Heart left ventricle (tissue), 16 donors: ENCODE measurements around the gene FAM89B. TPM values are rescaled to one million over a fixed set of nuclear protein-coding genes. Genes with fewer than 3 reads are reported as not detected.

Source experiments
- ATAC-seq, 4 donors: fragments of 200-7000 bp; cut with Tn5 transposase; one replicate each; pipeline ENCODE4 v1.9.1; 2020 to 2022; ENCODE audit warnings: moderate library complexity in 4 of 4, mild to moderate bottlenecking in 3 of 4, moderate number of reproducible peaks in 1 of 4
- DNase-seq, 5 donors: peaks; one replicate each; pipeline ENCODE4 v3.0.0-alpha.2; 2020
- H3K27ac ChIP-seq, 12 donors: fragments of 200-600 bp; sonication (generic) in 4 of 12; one replicate each; pipeline versions ENCODE4 v1.5.0 to v1.8.0; 2016 to 2022; ENCODE audit warnings: mild to moderate bottlenecking in 2 of 12
- H3K27me3 ChIP-seq, 9 donors: fragments of 200-600 bp; sonication (generic) in 2 of 9; one replicate each; pipeline versions ENCODE4 v1.5.1 to v1.8.0; 2016 to 2022; ENCODE audit warnings: mild to moderate bottlenecking in 3 of 9
- H3K36me3 ChIP-seq, 9 donors: fragments of 200-600 bp; sonication (generic) in 2 of 9; one replicate each; pipeline versions ENCODE4 v1.5.0 to v1.8.0; 2018 to 2022; ENCODE audit warnings: mild to moderate bottlenecking in 2 of 9
- H3K4me1 ChIP-seq, 12 donors: fragments of 200-600 bp; sonication (generic) in 4 of 12; one replicate each; pipeline versions ENCODE4 v1.5.0 to v1.8.0; 2016 to 2022; ENCODE audit warnings: mild to moderate bottlenecking in 3 of 12
- H3K4me3 ChIP-seq, 12 donors: fragments of 200-600 bp; sonication (generic) in 4 of 12; one replicate each; pipeline versions ENCODE4 v1.5.0 to v1.8.0; 2017 to 2022; ENCODE audit warnings: mild to moderate bottlenecking in 9 of 12, moderate library complexity in 4 of 12
- H3K9me3 ChIP-seq, 12 donors: fragments of 200-600 bp; sonication (generic) in 4 of 12; one replicate each; pipeline versions ENCODE4 v1.5.0 to v1.8.0; 2016 to 2022; ENCODE audit warnings: mild to moderate bottlenecking in 1 of 12
- CTCF ChIP-seq, 12 donors: fragments of 200-600 bp; sonication (generic) in 4 of 12; IDR thresholded peaks; one replicate each; pipeline versions ENCODE4 v1.5.0 to v1.8.0; 2018 to 2022; ENCODE audit warnings: antibody characterized with exemption in 12 of 12, mild to moderate bottlenecking in 5 of 12
- POLR2A ChIP-seq, 2 donors: fragments of 450-650 bp; IDR thresholded peaks; one replicate each; pipeline ENCODE4 v1.6.1; 2017; ENCODE audit warnings: antibody characterized with exemption in 2 of 2, mild to moderate bottlenecking in 2 of 2, moderate library complexity in 2 of 2
- WGBS, 4 donors: extraction: QIAGEN DNeasy Blood & Tissue Kit in 2 of 4; methylation state at CpG; one replicate each; pipeline versions ENCODE4 v1.1.5 to v1.1.7; 2013 to 2018; 5-methylcytosine and 5-hydroxymethylcytosine counted together
- intact Hi-C, 10 donors: fragments of 100-400 bp; cut with DNase I; formaldehyde crosslinking; loops; one replicate each; pipeline versions ENCODE4 v1.11.1 to v1.14.2; 2022
- polyA plus RNA-seq, 2 donors: library from polyadenylated mRNA; stranded (reverse); fragments of 200-250 nt; gene quantifications; one replicate each; pipeline ENCODE4 v1.2.3, GENCODE V29; 2013
- total RNA-seq, 9 donors: library from RNA; depleted of rRNA in 2 of 9; stranded (reverse); fragments of >200 nt in 2 of 9; fragmentation: NEBNext Ultra II Directional in 3 of 9; extraction: Animal tissue kit (Norgen Biotek cat#: 25700) in 3 of 9; gene quantifications; one replicate each; pipeline versions ENCODE4 v1.1.0 to v1.2.4, GENCODE V29; 2016 to 2023
- donor health status: ischemic (EF 13 %, LVEDD 7.1; RV severe dilation, severe dysfunction).
- donor health status: healthy with polysubstance abuse.
- donor health status: DM: no; HTN: yes; CAD: no.
- donor health status: DM: no; HTN: no; CAD: no.
- donor health status: ischemic (EF 25% LVEDD 6.9; RV normal size, moderate dysfunction).
- donor health status: ischemic (EF 25% LVEDD 5.7; RV mildly dilated, moderate dysfunction).
- donor health status: healthy.
- donor health status: DM: yes; HTN: yes; CAD: no.
- donor health status: ischemic (EF 35%, LVEDD 5.7; RV mildly dilated, moderate dysfunction).
- donor health status: nonischemic (EF 11% LVEDD 7.7; RV severe dilation, severe dysfunction).
- donor health status: DM: yes; HTN: yes; CAD: no.
- donor health status: PGD.
- donor health status: ischemic (EF 29% LVEDD 5.4; RV normal size, mild dysfunction).
- donor health status: nonischemic (EF 23%, LVEDD 6.1; RV moderate dilation, normal function).

Gene FAM89B
- total and polyA plus RNA-seq, 11 donors: 25.8 to 87.9 (median 44.2) TPM

GRCh38 chr11:65607614-65608426 is 35.5 kb downstream of the FAM89B start:
- DNase-seq: peak in 1 of 5 donors; percentile 29
- Histone ChIP-seq H3K27ac (peak overlapping the region in 9 of 12 donors; percentile 2 to 80 (median 60)), H3K4me3 (peak overlapping the region in 10 of 12 donors; percentile 17 to 56 (median 40)), H3K9me3 (no peaks in the 10 kb centered on the region), H3K4me1 (peaks cover 4 to 83% (median 50%) of the 10 kb centered on the region in 12 donors), H3K27me3 (no peaks in the 10 kb centered on the region), H3K36me3 (peaks cover 0 to 94% (median 71%) of the 10 kb centered on the region in 9 donors)
- no peak for ATAC-seq
- WGBS, 4 donors: 69 to 75% (median 71%) methylated on average over 27 to 37 of the region's 37 CpGs
- no peak for TF ChIP-seq POLR2A (IDR thresholded peaks at IDR 0.05)
- TF ChIP-seq CTCF (IDR thresholded peaks at IDR 0.05): no peak
- intact Hi-C loops: loop anchor here in 1 of 10 donors (2.0 kb wide), 1 partner anchor 31 kb away; the partner anchor contains the start of gene EHBP1L1

GRCh38 chr11:65609229-65609628 is 36.9 kb downstream of the FAM89B start:
- peaks cover 0 to 81% (median 57%) of the 10 kb centered on the region in 9 donors for H3K36me3 ChIP-seq
- peaks cover 4 to 86% (median 56%) of the 10 kb centered on the region in 12 donors for H3K4me1 ChIP-seq
- TF ChIP-seq CTCF (IDR thresholded peaks at IDR 0.05) (no peak), POLR2A (IDR thresholded peaks at IDR 0.05) (no peak)
- H3K9me3 ChIP-seq: no peaks in the 10 kb centered on the region
- peak overlapping the region in 6 of 12 donors; percentile 96 to 99 (median 97) for H3K27ac ChIP-seq
- H3K4me3 ChIP-seq: no peak overlapping the region
- ATAC-seq (no peak), DNase-seq (no peak)
- intact Hi-C loops: no loop called here
- 49 to 61% (median 53%) methylated on average over 3 of the region's 3 CpGs for WGBS, 4 donors
- no peaks in the 10 kb centered on the region for H3K27me3 ChIP-seq

GRCh38 chr11:65609665-65610064 is 37.3 kb downstream of the FAM89B start:
- intact Hi-C loops: loop anchor here in 5 of 10 donors (5.0 to 10.0 kb wide), 4 partner anchors 32 to 165 kb away; partner anchors contain the start of genes EHBP1L1 (in 3 of the 5), FAM89B (in 1 of the 5), KAT5 (in 1 of the 5) and ZNRD2 (in 1 of the 5)
- Histone ChIP-seq H3K4me1 (peaks cover 4 to 89% (median 56%) of the 10 kb centered on the region in 12 donors), H3K27ac (peak overlapping the region in 10 of 12 donors; percentile 1 to 99 (median 97)), H3K36me3 (peaks cover 0 to 76% (median 53%) of the 10 kb centered on the region in 9 donors), H3K27me3 (no peaks in the 10 kb centered on the region), H3K4me3 (peak overlapping the region in 4 of 12 donors; percentile 91 to 97 (median 96)), H3K9me3 (no peaks in the 10 kb centered on the region)
- no peak for ATAC-seq
- WGBS, 4 donors: 70 to 81% (median 74%) methylated on average over 4 to 5 of the region's 5 CpGs
- TF ChIP-seq POLR2A (IDR thresholded peaks at IDR 0.05) (no peak), CTCF (IDR thresholded peaks at IDR 0.05) (no peak)
- DNase-seq: no peak

DNA sequence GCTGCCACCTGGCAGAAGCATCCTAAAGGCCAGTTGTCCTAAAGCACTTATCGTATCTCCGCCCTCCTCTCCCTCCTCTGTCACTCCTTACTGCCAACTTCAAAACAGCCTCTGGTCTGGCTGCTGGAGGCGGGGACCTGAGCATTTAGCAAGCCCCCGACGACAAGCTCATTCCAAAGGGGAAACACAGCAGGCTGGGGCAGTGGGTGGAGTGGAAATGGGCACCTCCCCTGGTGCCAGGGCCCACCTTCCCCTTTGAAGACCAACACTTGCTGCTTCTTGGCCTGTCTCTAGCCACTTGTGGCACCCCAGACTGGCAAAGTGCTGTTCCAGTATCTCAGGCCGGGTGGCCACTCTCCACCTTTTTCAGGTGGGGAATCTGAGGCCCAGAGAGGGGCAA is 38.1 kb downstream of the FAM89B start:
- H3K27me3 ChIP-seq: no peaks in the 10 kb centered on the region
- H3K4me3 ChIP-seq: peak overlapping the region in 11 of 12 donors; percentile 14 to 100 (median 96)
- H3K4me1 ChIP-seq: peaks cover 4 to 90% (median 56%) of the 10 kb centered on the region in 12 donors
- intact Hi-C loops: loop anchor here in 5 of 10 donors (5.0 to 10.0 kb wide), 4 partner anchors 33 to 164 kb away; partner anchors contain the start of genes EHBP1L1 (in 3 of the 5), FAM89B (in 1 of the 5), KAT5 (in 1 of the 5) and ZNRD2 (in 1 of the 5)
- H3K36me3 ChIP-seq: peaks cover 0 to 69% (median 45%) of the 10 kb centered on the region in 9 donors
- ATAC-seq (no peak), DNase-seq (no peak)
- TF ChIP-seq POLR2A (IDR thresholded peaks at IDR 0.05): no peak
- TF ChIP-seq CTCF (IDR thresholded peaks at IDR 0.05): no peak
- H3K9me3 ChIP-seq: no peaks in the 10 kb centered on the region
- WGBS, 4 donors: 45 to 56% (median 54%) methylated on average over 6 of the region's 6 CpGs
- H3K27ac ChIP-seq: peak overlapping the region; percentile 93 to 99 (median 97)
